Activated CD8-positive, alpha-beta memory T cell treated with anti-CD3 and anti-CD28 coated beads, Interleukin-2, amount 50 U/mL, for 1 hour (primary cell): ENCODE results near the gene PCBD2.

Experiments used
- DNase-seq: peaks from one replicate; pipeline ENCODE4 v3.0.0-alpha.2; 2020; ENCODE audit errors: extremely low read depth

The PCBD2 gene

DNA sequence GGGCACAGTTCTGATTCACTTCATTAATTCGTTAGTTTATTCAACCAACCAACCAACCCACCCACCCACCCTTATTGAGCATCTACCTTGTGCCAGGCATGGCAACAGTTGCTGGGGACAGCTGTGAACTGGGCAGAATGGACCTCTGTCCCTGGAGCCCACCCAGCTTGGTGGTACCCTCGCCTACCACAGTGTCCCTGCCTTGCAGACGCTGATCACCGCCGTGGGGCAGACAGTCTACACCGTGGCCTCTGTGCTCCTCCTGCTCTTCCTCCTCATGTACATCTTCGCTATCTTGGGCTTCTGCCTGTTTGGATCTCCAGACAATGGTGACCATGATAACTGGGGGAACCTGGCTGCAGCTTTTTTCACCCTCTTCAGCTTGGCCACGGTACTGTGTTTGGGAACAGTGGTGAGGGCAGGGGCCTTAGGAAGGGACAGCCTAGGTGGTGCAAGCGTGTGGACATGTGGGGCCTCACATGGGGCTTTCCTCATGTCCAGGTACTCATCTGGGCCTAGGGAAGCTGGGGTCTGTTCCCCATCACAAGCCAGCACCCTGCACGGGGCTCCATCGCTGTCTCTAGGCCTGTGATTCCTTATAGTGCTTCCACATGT lies 102.9 kb downstream of the PCBD2 start:
- no peak for DNase-seq

DNA sequence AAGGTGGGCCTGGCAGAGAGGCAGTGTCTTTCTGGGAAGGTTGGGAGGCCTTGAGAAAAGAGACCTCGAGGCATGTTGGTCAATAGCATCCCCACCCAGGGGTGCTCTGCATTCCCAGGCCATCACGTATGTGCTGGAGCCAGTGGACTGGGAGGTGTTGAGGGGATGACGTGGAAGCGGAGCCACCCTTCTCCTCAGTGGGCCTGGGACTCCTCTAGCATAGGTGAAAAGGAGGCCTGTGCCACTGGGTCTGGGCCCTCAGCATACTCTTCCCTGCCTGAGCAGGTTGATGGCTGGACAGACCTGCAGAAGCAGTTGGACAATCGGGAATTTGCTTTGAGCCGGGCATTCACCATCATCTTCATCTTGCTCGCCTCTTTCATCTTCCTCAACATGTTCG lies 103.6 kb downstream of the PCBD2 start:
- no peak for DNase-seq

DNA sequence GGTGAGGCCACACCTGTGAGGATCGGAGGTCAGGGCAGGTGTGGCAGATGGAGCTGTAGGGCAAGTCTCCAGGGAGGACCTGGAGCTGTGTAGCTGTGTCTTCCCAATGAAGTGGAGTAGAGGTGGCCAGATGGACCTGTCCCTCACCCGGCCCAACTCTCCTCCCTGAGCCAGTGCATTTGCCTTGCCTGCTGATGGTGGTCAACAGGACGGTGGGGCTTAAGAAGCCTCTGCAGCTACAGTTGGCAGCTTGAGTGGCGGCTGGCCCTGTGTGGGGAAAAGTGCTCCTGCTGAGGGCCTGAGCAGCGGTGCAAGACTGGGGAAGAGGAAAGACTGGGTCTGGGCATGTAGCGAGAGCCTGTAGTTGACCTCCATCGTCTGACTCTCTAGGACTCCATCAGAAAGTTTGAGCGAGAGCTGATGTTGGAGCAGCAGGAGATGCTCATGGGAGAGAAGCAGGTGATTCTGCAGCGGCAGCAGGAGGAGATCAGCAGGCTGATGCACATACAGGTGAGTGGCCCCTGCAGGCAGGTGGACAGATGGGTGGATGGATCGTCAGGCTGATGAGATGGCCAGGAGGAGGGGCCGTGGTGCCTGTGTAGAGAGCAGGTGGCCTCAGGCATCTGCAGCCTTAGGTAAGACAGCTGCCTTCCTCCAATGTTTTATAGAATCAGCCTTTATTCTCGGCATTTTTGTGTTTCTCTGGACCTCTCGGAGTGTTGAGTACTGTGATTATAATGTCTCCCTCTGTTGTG lies 104.2 kb downstream of the PCBD2 start:
- no peak for DNase-seq

DNA sequence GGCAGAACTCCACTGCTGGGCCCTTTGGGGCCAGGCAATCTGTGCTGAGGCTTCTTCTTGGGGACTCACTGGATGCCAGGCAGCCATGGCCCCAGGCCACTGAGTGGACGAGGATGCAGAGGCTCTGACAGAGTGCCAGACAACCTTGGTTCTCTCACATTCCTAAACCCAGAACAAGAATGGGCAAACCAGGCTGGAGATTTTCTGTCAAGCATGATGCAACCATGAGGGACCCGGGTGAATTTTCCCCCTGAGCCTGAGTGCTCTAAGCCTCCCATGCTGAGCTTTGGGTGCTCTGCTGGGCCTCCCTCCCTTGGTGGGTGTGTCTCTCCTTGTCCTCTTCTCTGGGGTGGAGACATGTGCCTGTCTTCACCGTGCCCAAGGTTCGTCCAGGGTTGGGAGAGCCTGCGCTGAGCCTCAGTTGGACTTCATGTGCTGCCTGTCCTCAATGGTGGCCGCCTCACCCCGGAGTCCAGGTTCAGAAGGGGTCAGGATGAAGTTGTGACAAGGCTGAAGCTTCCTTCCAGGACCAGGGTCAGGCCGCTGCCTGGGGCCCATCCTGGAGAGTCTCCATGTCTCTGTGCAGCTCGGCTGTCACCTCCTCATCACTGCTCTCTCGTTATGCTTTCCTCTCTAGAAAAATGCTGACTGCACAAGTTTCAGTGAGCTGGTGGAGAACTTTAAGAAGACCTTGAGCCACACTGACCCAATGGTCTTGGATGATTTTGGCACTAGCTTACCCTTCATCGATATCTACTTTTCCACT lies 105.0 kb downstream of the PCBD2 start:
- no peak for DNase-seq

DNA sequence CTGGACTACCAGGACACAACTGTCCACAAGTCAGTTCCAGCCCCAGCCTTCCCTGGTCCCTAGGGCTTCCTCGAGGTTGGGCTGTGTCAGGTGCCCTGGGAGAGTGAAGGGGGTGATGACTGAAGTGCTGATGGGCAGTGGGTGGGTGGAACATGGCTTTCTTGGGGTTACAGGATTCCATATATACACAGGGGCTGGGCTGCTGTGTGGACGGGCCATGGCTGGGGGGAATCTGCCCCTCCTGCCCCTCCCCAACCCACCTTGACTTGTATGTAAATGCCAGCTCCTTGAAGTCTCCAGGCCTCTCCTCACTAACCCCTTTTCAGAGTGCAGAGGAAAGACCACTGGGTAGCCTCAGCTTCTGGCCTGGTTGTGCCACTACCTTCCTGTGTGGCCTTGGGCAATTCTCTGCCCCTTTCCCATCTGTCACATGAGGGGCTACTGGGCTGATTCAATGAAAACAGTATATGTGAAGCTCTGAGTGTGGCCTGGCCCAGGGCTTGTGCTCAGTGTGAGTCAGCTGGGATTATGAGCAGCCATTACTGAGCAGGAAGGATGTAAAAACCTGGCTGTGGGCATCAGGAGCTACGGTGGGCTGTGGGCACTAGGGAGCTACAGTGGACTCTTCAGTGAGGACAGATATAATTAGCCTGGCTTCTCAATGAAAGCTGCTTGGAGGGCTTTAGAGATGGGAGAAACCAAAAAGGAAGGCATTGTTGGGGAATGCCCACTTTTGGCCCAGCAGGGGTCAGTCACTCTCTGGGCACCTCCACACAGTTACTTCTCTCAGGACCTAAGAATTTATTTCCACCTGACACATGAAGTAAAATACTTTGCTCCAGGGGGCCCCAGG lies 105.8 kb downstream of the PCBD2 start:
- no peak for DNase-seq

DNA sequence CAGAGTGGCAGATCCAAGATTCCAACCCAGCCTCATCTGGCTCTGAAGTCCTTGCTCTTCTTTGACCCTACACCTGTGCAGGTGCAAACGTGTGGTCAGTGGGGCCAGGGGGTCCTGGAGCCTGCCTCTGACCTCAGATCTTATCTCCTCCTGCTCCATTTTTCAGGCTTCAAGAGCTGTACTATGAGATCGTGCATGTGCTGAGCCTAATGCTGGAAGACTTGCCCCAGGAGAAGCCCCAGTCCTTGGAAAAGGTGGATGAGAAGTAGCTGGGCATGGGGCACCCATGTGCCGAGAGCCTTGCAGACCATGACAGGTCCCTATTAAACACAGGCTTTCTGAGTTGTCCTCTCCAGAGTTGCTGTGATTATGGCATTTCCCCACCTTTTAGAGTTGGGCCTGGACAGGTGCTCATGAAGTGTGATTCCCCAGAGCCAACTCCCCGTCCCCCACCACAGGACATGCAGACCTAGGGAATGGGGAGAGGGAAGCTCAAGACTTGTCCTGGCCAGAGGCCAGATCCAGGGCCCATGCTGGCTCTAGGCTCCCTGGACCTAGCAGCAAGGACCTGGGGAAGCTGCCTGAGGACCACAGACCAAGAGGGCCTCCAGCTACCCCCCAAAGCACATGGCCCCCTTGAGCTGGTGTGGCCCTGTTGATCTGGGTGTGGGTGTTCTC lies 106.6 kb downstream of the PCBD2 start:
- DNase-seq = no peak

DNA sequence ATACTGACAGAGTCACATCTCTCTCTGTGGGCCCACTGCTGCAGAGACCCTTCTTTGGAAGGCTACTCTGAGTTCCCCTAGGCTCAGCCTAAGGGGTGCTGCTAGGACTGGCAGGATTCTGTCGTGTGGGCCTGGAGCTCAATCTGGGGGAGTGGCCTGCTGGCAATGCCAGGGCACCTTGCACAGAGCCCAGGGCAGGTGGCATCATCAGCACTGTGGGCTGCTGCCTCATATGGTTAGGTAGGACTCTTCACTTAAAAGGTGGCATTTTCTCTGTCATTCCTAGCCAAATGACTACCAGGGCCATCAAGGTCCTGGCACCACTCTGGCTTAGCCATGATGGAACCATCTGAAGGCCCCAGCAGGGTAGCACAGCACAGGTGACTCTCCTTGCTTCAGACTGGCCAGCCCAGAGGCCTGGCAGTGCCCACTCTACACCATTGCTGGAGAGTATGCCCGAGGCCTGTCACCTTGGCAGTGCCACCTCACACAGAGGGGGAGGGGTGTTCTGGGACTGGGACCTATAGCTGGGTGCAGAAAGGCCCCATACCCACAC lies 107.2 kb downstream of the PCBD2 start:
- no peak for DNase-seq
